AG08396 (cell line): ENCODE results near the gene SIAH3.
A peak's percentile ranks its signal among the peaks of the same experiment; 100 is the strongest.

Experiments
- DNase-seq: peaks from one replicate; pipeline ENCODE4 v3.0.0; 2012; ENCODE audit warnings: low spot score, mixed read lengths

The SIAH3 gene

GRCh38 chr13:45821811-45822210 is 29.7 kb downstream of the SIAH3 start:
- DNase-seq, result no peak

DNA sequence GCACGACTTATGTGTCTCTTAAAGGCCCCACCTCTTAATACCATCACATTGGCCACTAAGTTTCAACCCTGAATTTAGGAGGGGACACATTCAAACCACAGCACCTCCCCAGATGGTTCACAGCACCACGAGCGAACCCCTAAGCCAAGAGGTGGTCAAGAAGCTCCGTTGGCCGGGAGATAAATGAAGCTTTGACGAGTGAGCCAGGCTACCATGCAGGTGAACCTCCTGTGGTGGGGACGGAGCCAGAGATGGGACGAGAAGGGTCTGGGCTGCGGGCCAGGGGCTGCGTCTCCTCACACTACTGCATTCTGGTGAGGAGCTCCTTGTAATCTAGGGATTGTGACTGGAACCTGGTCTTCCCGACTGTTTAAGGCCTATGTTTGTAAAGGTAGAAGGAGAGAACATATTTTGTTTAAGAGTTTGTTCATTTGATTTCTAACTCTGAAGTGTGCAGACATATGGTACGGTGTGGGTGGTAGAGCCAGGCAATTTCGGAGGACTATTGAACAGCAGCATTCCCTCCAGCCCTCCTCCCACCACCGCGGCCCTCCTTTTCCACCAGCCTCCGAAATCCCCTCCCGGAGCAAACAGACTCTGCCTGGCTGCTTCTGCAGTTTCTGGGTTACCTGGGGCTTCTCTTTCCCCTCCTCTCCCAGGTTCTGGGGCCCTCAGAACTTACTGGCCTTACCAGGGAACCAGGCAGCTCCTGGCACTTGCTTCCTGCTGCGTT is 31.3 kb downstream of the SIAH3 start:
- no peak for DNase-seq

GRCh38 chr13:45817833-45818232 is 33.7 kb downstream of the SIAH3 start:
- no peak for DNase-seq

DNA sequence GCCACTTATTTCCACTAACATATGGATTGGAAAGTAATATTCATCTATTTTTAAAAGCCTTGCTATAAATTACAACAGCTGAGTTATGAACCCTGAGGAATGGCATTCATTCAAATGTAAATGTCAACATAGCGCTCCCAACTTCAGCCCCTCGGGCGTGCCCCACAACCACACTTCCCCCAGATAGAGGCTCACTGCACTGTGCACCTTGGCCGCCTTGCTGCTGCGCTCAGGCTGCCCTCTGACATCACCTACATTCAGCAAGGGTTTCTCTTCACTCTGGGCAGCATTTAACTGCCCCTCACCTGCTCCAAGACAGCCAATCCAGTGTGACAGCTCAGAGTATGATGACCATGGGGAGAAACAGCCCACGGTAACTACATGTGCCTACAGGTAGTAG is 35.1 kb downstream of the SIAH3 start:
- DNase-seq, result no peak

DNA sequence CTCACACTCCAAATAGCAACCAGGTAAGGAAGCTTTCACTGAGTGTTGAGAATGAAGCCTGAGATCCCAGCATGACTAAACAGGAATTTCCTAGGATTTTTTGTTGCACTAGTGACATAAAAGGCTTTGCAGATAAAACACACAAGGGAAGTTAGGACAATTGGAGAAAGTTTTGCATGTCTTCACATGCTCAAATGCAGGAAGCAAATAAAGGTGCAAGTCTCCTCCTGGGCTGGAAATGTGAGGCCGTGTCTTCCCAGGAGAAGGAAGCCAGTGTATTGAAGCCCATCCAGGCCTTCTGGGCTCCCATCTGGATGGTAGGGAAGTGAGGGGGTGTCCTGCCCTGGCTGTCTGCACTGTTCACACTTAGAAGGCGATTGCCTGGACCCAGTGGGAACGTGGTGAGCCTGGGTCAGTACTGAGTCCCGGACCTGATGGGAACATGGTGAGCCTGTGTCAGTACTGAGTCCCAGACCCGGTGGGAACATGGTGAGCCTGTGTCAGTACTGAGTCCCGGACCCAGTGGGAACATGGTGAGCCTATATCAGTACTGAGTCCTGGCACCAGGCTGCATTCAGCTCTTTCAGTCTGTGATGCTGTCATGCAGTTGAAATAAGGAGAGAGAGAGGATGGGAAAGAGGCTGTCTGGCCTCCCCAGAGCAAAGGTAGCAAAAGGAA is 38.7 kb downstream of the SIAH3 start:
- no peak for DNase-seq

DNA sequence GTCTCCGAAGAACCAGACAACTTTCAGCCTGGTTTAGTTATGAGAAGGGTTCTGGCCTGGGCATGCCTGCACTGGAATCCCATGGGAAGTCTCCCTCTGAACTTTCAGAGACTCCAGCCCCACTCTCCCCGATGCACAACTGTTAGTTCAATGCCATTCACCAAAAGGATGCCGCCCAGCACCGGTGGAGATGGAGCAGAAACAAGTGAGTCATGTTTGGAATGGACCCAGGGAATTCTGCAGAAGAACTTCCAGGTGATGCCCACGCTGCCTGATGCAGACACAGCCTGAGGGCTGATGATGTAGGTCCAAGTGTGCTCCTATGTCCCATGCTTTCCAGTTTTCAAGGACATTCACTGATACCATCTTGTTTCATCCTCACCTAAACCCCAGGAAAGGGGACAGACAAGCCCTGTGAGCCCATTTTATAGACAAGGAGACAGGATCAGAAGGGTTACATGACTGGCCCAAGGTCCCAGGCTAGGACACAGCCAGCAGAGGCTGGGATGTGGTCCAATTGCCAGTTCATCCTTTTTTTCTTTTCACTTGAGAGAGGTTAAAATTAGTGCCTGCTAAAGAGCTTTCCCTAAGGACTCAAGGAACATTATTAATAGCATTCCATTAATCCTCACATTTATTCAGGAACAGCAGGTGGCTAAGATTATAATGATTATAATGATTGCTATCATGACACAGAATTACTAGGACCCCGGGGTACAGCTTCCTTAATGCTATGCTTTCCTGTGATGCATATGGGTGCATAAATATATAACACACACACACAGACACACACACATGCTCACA is 39.5 kb downstream of the SIAH3 start:
- no peak for DNase-seq

GRCh38 chr13:45809801-45810394 is 41.7 kb downstream of the SIAH3 start:
- DNase-seq, result no peak

GRCh38 chr13:45808925-45809324 is 42.6 kb downstream of the SIAH3 start:
- no peak for DNase-seq

DNA sequence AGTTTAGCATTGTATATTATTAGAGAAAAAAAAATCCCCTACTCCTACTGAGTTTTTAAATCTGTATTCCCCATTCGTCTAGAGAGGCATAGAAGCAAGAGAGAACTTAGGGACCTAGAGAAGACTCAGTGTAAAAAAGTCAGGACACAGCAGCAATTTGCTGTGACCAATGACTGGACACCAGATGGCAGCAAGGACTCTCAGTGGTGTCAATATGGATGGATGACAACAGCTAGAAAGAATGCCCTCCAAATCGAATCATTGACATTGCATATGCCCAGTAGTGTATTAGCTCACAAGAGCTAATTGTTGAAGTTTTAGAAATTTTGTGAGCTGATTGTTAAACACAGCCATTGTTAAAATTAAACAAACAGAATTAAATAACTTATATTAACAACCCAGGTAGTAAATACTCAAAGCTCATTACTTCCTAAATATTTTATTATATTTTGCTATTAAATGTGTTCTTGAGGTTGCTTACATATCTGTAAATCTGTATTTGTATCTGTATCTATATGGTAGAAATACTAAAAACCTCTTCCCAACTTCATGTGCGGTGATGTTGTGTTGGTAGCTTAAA is 43.9 kb downstream of the SIAH3 start:
- DNase-seq, result peak; percentile 53

DNA sequence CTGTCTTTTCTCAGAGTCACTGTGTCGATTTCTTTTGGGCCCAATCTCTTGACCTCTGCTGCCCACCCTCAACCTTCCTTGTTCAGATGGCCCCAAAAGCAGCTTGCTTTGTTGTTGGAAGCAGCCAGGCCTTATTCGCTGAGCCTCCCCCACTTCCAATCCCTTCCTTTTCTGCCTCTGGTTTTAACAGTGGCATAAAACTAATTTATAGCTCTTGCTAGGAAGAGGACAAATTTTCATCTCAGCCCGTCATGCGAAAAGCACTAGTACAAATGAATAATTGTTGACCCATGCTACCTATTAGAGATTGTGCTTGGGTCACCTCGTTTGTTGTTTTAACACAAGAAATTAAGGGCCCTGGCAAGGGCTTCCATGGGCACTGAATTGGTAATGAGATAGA is 51.1 kb downstream of the SIAH3 start:
- no peak for DNase-seq

- no peak for DNase-seq
Observed at GRCh38 chr13:45799451-45799850, 52.1 kb downstream of the SIAH3 start.

GRCh38 chr13:45798851-45799250 is 52.7 kb downstream of the SIAH3 start:
- no peak for DNase-seq

DNA sequence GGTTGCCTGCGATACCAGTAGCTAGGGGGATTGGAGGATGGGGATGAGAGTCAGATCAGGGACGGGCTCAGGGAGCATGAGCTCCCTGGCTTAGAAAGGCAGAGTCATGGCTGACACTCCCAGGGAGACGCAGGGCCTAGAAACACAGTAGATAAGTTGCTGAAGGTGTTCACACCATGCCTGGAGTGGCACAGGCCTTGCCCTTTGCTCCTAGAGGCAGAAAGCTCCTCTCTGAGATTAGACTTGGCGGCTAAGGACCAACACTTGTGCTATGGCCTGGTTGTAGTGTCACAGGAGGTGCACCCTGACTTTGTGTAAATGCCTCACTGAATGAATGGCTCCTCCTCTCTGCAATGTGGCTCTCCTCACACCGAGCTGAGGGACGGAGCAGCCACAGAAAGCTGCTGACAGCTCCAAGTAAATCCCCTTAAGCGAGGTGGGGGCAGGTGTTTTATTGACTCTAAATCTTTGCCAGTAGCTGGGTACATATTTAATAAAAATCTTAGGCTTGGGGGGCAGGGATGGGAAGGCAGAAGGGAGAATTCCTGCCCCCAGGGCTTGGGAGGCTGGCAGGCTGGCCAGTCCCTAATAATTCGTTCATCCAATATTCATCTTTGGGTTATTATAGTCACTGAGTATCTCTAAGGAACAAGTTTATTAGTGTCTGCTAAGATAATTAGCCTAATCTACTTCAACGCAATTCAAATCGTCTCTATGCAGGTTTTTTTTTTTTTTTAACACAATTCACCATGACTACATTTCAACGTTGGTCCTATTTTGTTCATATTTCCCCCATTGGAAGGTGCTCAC is 54.9 kb downstream of the SIAH3 start:
- no peak for DNase-seq

DNA sequence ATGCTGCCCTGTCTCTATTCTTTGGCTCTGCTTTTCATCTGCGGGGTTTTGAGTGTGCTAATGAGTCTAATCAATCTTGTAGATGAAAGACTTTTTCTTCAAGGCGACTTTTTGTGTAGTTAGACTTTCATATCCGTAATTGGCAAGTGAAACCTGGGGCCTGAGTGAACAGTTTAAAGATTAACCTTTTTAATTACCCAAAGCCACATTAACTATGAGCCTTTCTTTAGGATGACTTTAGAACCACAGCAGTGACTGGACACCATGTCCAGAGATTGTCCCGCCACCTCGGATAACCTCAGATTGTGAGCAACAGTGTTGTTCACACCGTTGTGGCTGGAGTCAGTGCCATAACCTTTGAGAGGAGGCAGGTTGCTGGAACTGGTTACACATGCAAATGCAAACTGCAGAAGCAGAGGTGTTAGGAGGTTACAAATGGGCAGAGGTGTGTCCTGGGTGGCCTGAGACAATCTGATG is 58.7 kb downstream of the SIAH3 start:
- DNase-seq, result no peak

- DNase-seq, result no peak
Observed at GRCh38 chr13:45788011-45788410, 63.5 kb downstream of the SIAH3 start.

DNA sequence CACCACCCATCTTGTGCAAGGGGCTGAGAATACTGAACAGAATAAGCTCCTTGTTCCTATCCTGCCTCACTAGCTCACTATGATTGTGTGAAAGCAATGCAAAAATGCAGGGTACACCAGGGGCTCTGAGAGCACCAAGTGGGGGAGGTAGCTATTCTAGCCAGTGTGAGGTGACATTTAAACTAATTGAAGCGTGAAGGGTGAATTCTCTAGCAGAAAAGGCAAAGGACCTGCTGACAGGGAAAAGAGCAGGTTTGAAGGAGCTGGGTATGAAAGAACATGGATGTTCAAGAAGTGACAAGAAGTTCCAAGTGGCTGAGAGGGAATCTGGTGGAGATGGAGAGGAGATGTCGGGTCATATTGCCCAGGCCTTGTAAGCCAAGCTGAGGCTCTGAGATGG is 64.2 kb downstream of the SIAH3 start:
- no peak for DNase-seq

- DNase-seq, result no peak
Observed at GRCh38 chr13:45786293-45786920, 65.1 kb downstream of the SIAH3 start.

GRCh38 chr13:45784755-45785675 is 66.5 kb downstream of the SIAH3 start:
- DNase-seq, result no peak

DNA sequence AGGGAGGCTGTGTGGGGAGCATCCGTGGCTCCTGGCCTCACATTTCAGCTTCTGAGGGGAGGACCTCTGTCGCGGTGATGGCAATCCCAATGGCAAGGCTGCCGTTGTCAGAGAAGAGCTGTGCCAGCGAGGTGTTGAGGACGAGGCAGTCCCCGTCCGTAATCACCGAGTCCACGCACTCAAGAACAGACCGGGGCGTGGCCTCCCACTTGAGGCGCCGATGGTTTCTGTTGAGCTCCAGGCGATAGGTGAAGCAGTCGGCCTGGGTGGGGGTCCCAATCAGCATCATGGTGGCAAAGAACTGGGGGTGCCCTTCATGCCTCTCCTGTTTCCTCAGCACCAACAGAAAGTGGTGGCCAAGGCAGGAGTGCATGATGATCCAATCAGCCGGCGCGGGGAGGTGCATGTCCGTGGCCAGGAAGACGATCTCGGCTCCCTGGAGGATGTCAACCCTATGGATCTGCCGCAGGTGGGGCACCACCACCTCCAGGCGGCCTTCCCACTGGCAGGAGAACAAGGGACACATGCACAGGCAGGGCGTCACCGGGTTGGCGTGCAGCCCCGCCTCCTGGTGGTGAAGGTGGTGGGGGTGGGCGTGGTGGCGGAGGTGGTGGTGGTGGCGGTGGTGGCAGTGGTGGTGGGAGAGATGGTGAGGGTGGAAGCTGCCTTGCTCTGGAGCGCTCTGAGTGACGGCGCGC is 68.1 kb downstream of the SIAH3 start:
- no peak for DNase-seq
